HL-60 (cell line): ENCODE data around the gene MYOM1.

Experiments
- DNase-seq, 2 experiments: peaks; one replicate each; pipeline ENCODE4 v3.0.0-alpha.2; 2010 to 2020; ENCODE audit warnings: low read depth in 1 of 2, low spot score in 1 of 2
- H3K27ac ChIP-seq: fragments of 250-450 bp; sonication (Bioruptor Pico); replicated peaks from 2 replicates; pipeline ENCODE4 v1.5.1; 2020; ENCODE audit warnings: mild to moderate bottlenecking, moderate library complexity
- H3K27me3 ChIP-seq: fragments of 250-450 bp; sonication (Bioruptor Pico); 2 replicates; pipeline ENCODE4 v1.5.1; 2021; ENCODE audit warnings: mild to moderate bottlenecking, moderate library complexity; ENCODE audit not compliant: insufficient read depth, poor library complexity, severe bottlenecking
- H3K4me3 ChIP-seq: replicated peaks from 2 replicates; pipeline ENCODE4 v1.5.1; 2011; ENCODE audit warnings: mild to moderate bottlenecking, control low read depth, low read length; ENCODE audit not compliant: insufficient read depth
- GABPA ChIP-seq: IDR thresholded peaks from 2 replicates; pipeline ENCODE4 v1.6.1; 2012; ENCODE audit warnings: low read depth
- POLR2AphosphoS5 ChIP-seq: IDR thresholded peaks from 2 replicates; pipeline ENCODE4 v1.6.1; 2012; ENCODE audit warnings: low read depth
- SPI1 ChIP-seq: IDR thresholded peaks from 2 replicates; pipeline ENCODE4 v1.6.1; 2012; ENCODE audit warnings: low read depth, mild to moderate bottlenecking, borderline replicate concordance
- TF ChIP-seq, protein P1 (sequence below): IDR thresholded peaks from one replicate; pipeline ENCODE4 v1.5.1; 2011; ENCODE audit warnings: low read length, control low read depth, inconsistent platforms; ENCODE audit not compliant: insufficient read depth
- TF ChIP-seq, protein P2 (sequence below): IDR thresholded peaks from 2 replicates; pipeline ENCODE4 v1.6.1; 2012; ENCODE audit warnings: low read depth; ENCODE audit not compliant: insufficient replicate concordance

MYOM1 gene

DNA sequence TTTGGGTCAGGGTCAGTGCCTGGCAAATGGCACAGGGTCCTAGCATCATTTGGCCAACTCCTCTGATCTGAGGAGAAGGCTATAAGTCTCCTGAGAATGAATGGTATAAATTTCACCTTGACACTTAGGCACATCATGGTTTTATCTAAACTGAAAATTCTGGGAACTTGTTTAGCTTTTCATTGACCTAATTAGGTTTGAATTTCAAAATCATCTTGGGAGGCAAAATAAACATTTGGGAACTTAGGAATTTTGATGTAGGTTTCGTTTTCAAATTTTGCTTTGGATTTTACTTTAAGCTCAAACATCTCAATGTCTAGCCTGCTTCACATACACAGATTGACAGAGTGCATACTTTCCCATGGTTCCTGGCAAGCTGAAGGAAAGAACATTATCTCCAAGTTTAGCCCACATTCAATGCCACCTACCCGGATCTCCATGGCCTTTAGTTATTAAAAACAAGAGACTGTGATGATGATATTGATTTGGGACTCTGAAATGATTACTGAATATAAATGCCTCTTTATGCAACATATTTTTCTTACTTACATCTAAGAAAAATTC is 44.5 kb downstream of the MYOM1 start:
- H3K4me3 ChIP-seq: no peak overlapping the region
- no peak overlapping the region for H3K27ac ChIP-seq
- no peak for DNase-seq
- no peaks in the 10 kb centered on the region for H3K27me3 ChIP-seq
- TF ChIP-seq, protein P1, sequence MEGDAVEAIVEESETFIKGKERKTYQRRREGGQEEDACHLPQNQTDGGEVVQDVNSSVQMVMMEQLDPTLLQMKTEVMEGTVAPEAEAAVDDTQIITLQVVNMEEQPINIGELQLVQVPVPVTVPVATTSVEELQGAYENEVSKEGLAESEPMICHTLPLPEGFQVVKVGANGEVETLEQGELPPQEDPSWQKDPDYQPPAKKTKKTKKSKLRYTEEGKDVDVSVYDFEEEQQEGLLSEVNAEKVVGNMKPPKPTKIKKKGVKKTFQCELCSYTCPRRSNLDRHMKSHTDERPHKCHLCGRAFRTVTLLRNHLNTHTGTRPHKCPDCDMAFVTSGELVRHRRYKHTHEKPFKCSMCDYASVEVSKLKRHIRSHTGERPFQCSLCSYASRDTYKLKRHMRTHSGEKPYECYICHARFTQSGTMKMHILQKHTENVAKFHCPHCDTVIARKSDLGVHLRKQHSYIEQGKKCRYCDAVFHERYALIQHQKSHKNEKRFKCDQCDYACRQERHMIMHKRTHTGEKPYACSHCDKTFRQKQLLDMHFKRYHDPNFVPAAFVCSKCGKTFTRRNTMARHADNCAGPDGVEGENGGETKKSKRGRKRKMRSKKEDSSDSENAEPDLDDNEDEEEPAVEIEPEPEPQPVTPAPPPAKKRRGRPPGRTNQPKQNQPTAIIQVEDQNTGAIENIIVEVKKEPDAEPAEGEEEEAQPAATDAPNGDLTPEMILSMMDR: no peak
- TF ChIP-seq POLR2AphosphoS5 (no peak), SPI1 (no peak)

DNA sequence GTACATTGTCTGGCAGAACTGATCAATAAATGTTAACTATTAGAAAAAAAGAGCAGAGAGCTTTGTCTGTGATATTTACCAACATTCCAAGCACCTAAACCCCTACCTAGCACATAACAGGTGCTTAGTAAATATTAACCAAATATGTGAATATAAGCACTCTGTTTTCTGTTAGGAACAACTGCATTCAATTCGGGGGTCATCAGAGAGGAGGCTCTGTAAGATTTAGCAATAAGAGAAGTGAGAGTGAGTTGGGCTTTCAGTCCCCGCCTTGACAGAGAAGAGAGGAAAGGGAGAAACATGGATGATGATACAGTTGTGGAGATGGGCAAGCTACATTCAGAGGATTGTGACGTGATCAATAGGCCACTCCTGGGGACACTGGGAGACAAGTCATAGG is 47.7 kb downstream of the MYOM1 start:
- peak overlapping the region; percentile 22 for H3K27ac ChIP-seq
- no peak for DNase-seq
- TF ChIP-seq GABPA (no peak), SPI1 (peak; percentile 13; the same call in 1 of the 2 replicates)

DNA sequence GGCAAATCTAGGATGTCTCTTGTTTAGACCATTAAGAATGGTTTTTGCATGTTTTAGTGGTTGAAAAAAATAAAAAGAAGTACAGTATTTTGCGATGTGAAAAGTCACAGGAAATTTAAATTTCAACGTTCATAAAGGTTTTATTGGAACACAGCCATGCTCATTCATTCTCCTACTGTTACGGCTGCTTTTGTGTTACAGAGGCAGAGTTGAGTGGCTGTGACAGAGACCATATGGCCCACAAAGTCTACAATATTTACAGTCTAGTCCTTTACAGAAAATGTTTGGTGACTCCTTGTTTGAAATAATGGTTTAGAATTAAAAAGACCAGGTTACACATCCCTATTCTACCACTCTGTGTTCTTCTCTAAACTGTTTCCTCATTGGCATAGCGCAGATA is 48.1 kb downstream of the MYOM1 start:
- no peak for DNase-seq
- Histone ChIP-seq H3K27me3 (no peaks in the 10 kb centered on the region), H3K4me3 (no peak overlapping the region), H3K27ac (peak overlapping the region; percentile 22)
- TF ChIP-seq SPI1: no peak
- TF ChIP-seq, protein P1: no peak
- no peak for TF ChIP-seq POLR2AphosphoS5
- TF ChIP-seq, protein P2, sequence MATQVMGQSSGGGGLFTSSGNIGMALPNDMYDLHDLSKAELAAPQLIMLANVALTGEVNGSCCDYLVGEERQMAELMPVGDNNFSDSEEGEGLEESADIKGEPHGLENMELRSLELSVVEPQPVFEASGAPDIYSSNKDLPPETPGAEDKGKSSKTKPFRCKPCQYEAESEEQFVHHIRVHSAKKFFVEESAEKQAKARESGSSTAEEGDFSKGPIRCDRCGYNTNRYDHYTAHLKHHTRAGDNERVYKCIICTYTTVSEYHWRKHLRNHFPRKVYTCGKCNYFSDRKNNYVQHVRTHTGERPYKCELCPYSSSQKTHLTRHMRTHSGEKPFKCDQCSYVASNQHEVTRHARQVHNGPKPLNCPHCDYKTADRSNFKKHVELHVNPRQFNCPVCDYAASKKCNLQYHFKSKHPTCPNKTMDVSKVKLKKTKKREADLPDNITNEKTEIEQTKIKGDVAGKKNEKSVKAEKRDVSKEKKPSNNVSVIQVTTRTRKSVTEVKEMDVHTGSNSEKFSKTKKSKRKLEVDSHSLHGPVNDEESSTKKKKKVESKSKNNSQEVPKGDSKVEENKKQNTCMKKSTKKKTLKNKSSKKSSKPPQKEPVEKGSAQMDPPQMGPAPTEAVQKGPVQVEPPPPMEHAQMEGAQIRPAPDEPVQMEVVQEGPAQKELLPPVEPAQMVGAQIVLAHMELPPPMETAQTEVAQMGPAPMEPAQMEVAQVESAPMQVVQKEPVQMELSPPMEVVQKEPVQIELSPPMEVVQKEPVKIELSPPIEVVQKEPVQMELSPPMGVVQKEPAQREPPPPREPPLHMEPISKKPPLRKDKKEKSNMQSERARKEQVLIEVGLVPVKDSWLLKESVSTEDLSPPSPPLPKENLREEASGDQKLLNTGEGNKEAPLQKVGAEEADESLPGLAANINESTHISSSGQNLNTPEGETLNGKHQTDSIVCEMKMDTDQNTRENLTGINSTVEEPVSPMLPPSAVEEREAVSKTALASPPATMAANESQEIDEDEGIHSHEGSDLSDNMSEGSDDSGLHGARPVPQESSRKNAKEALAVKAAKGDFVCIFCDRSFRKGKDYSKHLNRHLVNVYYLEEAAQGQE: no peak
- no peak for TF ChIP-seq GABPA

More for the DNA sequence above, 47.7 kb downstream of the MYOM1 start:
- no peaks in the 10 kb centered on the region for H3K27me3 ChIP-seq
- no peak overlapping the region for H3K4me3 ChIP-seq

DNA sequence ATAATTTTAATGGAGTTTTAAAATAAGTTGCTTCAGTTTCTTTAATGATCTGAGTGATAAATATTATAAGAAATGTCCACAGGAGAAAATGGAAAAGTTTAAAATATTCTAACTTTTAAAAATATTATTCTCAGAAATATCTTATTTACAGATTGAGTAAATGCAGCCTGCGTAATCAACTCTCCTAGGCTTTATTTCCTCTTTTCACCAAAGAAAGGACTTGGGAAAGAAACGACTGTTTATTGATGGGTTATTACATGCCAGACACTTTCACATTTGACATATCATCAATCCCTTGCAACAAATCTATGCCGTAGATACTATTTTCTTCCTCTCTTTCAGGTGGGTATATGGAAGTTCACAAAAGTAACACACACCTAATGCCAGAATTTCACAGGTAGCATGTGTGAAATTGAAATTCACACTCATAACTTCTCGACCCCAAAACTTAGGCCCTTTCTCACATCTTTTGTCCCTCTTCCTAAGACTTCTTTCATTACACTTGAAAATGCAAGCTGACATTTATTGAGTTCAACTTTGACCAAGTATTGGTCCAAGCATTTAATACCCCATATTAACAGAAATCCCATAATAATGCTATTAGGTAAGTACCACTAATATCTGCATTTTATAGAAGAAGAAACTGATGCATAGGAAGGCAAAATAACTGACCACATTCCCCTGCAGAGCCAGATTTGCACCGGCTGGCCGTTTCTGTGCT is 49.2 kb downstream of the MYOM1 start:
- TF ChIP-seq, protein P1: no peak
- TF ChIP-seq GABPA (no peak), SPI1 (no peak), POLR2AphosphoS5 (no peak)
- TF ChIP-seq, protein P2: no peak
- Histone ChIP-seq H3K4me3 (no peak overlapping the region), H3K27ac (peak overlapping the region; percentile 34), H3K27me3 (no peaks in the 10 kb centered on the region)
- peak in 1 of 2 experiments; percentile 43 for DNase-seq
